Tibial nerve (tissue), 4 donors: ENCODE measurements around the gene PACSIN2.

Experiments used
- CTCF ChIP-seq, 5 experiments: fragments of 200-600 bp in 3 of 5; fragments of 450-650 bp in 2 of 5; sonication (generic) in 3 of 5; IDR thresholded peaks; one replicate each; pipeline ENCODE4 v1.5.1; 2016 to 2019; ENCODE audit warnings: antibody characterized with exemption in 5 of 5, mild to moderate bottlenecking in 3 of 5, moderate library complexity in 2 of 5
- EP300 ChIP-seq, 2 donors: sonication (generic); formaldehyde crosslinking; IDR thresholded peaks; one replicate each; pipeline ENCODE4 v1.6.1; 2017; ENCODE audit warnings: antibody characterized with exemption in 2 of 2, mild to moderate bottlenecking in 1 of 2
- POLR2A ChIP-seq, 2 donors: fragments of 450-650 bp; IDR thresholded peaks; one replicate each; pipeline ENCODE4 v1.6.1; 2017; ENCODE audit warnings: antibody characterized with exemption in 2 of 2, mild to moderate bottlenecking in 2 of 2, moderate library complexity in 2 of 2

- no peak for TF ChIP-seq CTCF (IDR thresholded peaks at IDR 0.05)
- TF ChIP-seq POLR2A (IDR thresholded peaks at IDR 0.05), result no peak
- TF ChIP-seq EP300 (IDR thresholded peaks at IDR 0.05), result no peak
Observed at GRCh38 chr22:42934338-42934737, 80.6 kb downstream of the PACSIN2 start.
